CD4-positive, alpha-beta T cell treated with Interferon alpha-2 for 1 hour (primary cell): Measurements from ENCODE around the gene BOK.
"Not testable (repeated sequence)": the region's sequence is repeated elsewhere in the genome, so short reads cannot be mapped to it uniquely, and the experiment has no call there.

Source experiments
- DNase-seq, 2 donors: peaks; one replicate each; pipeline ENCODE4 v3.0.0-alpha.2; 2020 to 2022

The BOK gene

DNA sequence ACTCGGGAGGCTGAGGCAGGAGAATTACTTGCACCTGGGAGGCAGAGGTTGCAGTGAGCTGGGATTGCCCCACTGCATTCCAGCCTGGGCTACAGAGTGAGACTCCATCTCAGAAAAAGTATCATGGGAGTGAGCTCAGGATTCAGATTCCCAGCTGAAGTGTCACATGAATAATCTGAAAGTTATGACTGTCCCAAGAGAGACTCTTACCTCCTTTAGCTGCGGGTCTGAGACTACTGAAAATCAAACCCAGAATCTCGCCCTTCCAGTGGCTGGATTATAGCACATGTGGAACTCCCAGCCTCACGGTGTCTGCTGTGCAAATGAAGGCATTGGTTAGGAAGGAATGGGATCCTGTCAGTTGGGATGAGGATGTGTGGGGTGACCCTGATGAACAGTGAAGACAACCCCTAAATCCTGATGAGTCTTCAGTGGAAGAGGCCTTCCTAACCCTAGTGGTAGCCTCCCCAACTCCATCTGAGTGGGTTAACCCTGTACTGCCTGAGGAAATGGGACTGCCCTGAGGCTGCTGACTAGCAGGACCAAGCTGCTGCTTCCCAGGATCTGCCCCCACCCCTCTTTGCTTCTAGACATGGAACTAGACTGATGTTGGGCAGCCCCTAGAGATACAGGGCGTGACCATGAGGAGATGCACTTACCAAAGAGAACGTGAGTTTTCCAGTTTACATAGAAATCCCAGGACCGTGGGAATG, 16.5 kb downstream of the BOK start:
- DNase-seq: no peak

DNA sequence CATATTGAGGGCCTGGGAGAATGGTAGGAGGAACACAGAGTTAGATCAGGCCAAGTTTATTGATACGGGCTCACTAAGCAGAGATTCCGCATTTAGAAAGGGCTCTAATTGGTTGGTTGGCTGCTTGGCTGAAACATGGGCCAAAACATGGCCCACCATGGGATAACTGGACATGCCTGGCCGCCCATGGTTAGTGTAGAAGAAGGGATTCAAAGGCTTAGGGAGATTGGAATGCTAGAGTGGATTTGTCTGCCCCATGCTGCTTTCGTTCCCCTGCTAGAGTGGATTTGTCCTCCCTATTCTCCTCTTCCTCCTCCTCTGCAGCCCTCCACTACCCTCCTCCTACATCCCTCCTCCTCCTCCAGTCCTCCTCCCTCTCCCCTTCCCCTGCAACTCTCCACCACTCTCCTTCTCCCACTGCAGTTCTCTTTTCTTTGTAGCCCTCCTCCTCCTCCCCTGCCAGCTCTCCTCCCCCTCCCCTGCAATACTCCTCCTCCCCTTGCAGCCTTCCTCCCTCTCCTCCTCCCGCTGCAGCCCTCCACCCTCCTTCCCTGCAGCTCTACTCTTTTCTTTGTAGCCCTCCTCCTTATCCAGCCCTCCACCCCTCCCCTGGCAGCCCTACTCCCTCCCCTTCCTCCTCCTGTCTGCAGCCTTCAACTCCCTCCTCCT, 17.2 kb downstream of the BOK start:
- DNase-seq: no peak

DNA sequence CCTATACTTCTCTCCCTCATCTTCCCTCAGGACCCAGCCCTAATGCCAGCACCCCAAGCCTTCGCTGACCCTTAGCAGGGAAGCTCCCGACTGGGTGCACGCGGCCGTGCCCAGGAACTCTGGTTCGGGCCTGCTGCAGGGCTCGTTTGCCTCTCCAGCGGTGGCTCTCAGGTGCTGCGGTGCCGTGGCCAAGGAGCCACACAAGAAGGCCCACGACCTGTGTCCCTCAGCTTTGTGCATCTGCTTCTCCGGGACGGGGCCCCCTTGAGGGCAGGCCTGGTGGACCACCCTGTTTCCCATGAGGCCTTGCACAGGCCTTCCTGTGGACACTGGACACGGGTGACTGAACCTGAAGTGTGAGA, 17.7 kb downstream of the BOK start:
- DNase-seq: no peak

DNA sequence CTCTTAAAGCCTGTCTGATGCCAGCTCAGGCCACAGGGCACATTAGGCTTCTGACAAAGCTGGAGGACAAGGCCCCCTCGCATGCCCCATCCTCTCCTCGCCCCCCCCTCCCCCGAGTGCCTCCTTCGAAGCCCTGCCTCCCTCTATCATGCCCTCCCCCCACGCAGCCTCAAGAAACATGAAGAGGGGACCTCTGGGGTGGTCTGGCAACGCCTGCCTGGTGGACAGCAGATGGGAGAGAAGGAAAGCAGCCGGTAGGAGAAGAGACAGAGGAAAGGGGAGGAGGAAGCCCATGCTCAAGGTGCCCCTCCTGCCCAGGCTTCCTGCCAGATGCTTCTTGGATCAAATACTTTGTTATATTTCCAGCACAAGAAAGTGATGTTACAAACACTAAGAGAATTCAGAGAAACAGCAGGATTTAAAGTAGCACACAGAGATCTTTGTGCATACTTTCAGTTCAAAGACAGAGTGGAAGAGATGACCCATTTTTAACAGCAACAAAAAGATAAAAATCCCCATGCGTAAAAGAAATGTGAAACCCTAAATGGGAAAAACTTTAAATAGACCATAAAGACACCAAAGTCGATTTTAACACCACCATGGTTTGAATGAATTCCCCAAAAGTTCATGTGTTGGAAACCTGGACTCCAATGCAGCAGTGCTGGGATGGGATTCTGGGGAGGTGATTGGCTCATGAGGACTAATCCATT, 19.0 kb downstream of the BOK start:
- no peak for DNase-seq

DNA sequence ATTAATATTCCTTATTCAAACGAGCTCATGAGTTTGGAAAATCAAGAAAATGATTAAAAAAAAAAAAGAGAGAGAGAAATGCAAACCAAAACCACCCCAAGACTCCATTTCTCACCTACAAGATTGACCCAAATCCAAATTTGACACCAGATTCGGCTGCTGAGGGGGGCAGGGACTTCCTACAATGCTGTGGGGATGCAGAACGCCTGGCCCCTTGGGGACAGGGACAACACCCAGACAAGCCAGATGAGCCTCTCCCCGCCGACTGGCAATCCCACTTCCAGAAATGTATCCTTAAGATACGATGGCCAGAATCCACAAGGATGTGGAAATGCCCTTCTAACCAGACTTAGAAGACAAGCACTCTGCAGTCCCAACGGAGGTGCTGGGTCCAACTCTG, 20.7 kb downstream of the BOK start:
- DNase-seq: no peak

DNA sequence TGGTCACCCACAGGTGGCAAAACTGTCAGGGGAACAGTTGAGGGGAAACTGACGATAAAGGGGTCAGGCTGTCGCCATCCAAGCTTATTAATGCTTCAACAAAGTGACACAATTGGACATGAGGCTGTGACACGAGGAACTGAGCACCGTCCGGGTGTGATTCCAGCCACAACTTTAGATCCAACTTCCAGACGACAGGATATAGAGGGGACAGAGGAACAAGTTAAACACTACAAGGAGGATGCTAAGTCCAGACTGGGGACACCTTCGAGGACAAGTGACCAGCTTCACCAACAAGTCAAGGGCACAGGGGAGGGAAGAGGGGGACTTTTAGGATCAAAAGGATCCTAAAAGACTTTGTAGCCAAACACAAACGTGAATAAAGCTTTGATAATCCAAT, 23.8 kb downstream of the BOK start:
- DNase-seq: no peak

DNA sequence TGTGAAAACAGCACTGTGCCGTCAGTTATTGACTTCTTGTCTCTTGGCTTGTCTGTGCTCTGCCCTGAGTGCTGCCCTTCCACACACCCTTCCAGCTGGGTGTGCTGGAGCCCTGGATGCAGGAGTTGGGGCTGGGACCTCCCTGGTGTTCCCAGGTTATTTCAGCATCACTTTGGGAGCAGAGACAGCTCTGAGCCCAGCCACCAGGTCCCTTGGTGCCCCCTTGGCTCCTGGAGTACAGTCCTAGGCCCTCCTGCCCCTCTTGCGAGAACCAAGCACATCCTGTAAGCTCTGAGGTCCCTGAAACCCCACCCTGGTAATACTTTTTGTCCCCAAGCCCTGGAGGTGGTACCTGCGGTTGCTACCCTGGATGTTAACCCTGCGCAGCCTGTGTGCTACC, 24.3 kb downstream of the BOK start:
- no peak for DNase-seq

DNA sequence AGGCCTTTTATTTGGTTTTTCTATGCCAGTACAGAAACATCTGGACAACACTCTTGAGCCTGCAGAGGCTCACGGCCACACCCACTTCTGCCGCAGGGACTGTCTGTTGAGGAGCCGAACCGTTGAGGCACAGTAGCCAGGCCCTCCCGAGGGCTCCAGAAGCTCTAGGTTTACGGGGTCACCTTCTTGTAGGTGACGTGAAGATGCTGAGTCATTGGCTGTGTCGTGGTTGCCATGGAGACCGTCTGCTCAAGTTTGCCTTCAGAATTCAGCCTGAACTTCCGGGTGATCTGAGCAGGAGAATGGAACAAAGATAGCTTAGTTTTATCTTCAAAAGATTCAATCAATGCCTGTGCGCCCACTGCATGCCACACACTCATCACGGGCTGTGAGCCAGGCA, 25.9 kb downstream of the BOK start:
- DNase-seq: no peak

DNA sequence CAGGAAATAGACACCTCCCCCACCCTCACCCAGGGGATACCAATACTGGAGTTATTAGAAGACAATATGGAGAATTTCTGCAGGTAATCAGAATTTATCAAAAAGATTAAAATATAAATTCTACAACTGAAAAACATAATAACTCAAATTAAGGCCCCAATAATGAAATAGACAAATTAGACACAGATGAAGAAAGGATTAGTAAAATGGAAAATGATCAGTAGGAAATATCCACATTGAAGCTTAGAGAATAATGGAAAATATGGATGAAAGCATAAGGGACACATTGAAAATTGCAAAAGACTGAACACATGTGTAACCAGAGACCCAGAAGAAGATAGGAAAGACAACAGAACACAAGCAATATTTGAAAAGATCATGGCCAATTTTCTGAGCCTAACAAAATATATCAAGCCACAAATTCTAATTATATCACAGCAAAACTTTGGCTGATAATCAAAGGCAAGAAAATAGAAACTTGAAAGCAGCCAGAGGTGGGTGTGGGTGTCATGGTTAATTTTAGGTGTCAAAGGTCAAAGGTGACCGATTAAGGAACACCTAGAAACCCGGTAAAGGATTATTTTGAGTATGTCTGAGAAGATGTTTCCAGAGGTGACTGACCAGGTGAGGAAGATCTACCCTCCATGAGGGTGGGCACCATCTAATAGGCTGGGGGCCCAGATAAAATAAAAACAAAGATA, 28.2 kb downstream of the BOK start:
- DNase-seq: no peak

DNA sequence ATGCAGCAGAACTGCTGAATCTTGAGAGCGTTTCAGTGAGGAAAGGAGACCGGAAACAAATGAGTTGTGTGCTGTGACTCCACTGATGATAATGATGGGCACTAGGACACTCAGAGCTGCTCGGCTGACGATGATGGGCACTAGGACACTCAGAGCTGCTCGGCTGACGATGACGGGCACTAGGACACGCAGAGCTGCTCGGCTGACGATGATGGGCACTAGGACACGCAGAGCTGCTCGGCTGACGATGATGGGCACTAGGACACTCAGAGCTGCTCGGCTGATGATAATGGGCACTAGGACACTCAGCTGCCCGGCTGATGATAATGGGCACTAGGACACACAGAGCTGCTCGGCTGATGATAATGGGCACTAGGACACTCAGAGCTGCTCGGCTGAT, 31.3 kb downstream of the BOK start:
- DNase-seq: not testable (repeated sequence)

DNA sequence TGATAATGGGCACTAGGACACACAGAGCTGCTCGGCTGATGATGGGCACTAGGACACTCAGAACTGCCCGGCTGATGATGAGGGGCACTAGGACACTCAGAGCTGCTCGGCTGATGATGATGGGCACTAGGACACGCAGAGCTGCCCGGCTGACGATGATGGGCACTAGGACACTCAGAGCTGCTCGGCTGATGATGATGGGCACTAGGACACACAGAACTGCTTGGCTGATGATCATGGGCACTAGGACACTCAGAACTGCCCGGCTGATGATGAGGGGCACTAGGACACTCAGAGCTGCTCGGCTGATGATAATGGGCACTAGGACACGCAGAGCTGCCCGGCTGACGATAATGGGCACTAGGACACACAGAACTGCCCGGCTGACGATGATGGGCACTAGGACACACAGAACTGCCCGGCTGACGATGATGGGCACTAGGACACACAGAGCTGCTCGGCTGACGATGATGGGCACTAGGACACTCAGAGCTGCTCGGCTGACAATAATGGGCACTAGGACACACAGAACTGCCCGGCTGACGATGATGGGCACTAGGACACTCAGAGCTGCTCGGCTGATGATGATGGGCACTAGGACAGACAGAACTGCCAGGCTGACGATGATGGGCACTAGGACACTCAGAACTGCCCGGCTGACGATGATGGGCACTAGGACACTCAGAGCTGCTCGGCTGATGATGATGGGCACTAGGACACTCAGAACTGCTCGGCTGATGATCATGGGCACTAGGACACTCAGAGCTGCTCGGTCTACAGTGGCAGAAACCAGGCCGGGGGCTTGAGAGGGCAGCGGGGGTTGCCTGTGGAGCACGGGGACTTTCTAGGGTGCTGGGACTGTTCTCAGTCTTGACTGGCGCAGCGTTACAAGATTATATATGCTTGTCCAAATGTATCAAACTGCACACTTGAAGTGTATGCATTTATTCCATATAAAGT, 32.2 kb downstream of the BOK start:
- not testable (repeated sequence) for DNase-seq

DNA sequence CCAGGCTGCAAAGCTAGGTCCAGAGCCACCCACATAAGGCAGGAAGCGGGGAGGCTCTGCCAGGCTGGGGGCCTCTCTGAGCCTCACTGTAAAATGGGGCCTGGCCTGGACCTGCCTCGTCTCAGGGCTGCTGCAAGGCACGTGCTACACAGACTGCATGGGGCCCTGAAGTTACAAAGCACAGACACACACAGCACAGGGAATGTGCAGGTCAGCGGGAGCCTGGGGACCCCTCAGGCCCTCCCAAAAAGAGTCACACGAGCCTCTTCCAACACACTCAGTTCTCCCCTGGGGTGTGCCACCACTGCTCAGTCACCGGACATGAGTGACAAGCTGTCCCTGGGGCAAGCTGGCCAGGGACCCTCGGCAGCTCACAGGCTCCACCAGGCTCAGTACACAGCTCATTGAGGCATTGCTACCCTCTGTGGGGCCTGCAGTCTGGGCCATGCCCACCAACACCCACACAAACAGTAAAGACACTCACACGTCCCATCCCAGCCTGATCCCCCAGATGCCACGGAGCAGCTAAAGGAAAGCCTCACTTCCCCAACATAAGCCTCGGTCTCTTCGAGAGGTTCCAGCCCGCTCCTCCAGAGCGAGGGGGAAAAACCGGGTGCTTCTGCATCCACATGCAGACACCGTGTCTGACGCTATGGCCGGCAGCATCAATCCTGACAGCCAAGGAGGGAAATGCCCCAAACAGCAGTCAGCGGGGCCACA, 33.7 kb downstream of the BOK start:
- DNase-seq: no peak

DNA sequence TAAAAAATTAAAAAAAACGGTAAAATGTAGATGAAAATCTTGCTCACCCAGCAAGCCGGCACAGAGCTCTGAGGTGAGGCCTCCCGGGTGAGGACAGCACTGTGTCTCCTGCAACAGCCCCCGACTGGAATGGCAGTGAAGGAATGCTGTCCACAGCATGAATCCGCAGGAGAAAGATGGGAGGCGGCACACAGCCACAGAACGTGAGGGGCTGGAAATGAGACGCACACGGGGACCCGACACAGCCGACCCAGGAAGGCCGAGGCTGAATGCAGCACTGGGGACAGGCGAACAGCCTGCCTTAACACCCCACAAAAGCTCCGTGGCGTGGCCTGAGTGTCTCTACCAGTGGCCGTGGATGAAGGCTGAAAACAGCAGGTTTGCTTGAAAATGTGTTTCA, 34.7 kb downstream of the BOK start:
- no peak for DNase-seq

DNA sequence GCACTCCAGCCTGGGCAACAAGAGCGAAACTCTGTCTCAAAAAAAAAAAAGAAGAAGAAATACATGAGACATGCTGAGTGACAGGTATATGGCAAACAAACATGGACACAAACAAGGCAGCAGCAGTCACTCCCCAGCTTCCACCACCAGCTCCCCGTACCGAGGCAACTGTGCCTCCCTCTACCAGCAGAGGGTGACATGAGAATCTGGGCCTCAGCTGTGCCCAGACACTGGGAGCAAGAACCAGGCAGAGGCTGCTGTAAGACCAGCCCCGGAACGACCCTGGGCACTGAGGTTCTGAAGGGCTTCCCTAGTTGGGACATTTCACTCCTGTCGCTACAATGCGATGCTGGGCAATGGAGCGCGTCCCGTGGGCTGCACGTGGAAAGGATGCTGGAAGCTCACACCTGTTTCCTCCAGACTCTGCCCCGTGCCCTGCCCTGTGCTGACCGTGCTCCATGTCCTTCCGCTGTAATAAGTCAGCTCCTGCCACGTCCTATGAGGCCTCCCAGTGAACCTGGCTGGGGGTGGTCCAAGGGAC, 37.1 kb downstream of the BOK start:
- no peak for DNase-seq

DNA sequence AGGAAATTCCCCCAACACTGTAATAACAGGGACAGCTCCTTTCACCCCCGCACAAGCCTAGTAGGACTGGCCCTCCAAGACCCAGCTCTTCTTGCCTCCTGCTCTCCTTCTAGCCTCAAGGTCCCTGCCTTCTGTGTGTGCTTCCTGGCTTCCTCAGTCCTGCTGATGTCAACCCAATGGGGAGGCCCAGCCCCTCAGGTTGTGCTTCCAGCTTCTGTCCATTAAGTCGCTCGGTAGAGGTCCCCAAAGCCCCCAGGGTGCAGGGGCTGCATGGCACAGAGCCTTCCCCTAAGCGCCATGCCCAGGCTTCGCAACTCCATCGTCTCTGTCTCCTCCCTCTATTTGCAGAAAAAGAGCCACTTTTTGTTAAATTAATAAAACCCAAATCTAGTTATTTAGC, 39.0 kb downstream of the BOK start:
- no peak for DNase-seq

DNA sequence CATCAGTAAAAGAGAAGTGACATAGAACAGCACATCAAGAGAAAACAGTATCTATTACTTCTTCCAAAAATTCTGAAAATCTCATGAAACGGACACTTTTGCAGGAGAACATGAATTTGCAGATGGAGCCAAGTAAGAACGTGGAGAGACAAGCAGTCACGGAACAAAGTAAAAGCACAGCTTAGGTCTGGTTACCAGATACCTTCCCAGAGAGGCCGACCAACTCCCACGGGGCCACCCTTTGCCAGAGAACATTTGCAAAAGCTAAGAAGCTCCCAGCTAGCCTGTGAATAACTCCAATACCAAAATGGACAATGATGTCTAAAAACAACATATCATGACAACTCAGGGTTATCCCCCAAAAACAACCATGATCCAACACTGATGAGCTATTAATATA, 39.5 kb downstream of the BOK start:
- DNase-seq: no peak

DNA sequence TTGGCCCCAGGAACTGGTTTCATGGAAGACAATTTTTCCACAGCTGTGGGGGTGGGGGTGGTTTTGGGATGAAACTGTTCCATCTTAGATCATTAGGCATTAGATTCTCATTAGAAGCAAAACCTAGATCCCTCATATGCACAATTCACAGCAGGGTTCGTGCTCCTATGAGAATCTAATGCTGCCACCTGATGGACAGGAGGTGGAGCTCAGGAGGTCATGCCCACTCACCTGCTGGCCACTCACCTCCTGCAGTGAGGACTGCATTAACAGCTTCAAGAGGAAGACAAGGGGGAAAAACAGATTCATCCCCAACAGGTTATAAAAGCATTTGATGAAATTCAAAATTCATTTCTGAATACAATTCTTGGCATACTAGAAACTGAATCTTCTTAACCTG, 39.9 kb downstream of the BOK start:
- DNase-seq: peak in 1 of 2 donors; percentile 21

DNA sequence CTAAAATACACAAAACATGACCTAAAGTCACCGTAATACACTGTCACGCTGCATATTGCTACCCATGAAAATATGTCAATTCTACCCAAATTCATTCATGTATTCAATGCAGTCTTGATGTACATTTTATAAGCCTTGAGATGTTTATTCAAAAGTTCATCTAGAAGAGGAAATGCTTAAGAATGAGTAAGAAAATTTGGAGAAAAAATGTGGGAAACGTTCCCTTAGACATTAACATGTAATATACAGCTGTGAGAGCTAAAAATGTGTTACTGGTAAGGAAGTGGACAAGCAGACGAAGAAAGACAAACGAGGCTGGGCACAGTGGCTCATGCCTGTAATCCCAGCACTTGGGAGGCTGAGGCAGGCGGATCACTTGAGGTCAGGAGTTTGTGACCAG, 41.1 kb downstream of the BOK start:
- DNase-seq: no peak

DNA sequence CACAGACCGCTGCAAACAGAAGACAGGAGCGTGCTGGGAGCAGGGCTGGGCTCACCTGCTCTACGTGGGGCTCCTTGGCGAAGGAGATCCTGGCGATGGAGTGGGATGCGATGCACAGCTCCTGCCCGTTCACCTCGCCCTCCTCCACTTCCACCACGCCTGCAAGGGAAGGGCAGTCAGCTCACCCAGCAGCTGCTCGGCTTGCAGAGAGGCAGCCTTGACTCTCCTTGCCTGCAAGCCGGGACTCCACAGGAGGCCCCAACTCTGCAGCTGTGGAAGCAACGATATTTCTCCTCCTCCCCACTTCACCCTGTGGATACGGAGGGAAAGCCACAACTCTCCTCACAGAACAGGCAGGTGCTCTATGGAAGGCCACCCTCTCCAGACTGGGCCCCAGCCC, 43.3 kb downstream of the BOK start:
- no peak for DNase-seq

DNA sequence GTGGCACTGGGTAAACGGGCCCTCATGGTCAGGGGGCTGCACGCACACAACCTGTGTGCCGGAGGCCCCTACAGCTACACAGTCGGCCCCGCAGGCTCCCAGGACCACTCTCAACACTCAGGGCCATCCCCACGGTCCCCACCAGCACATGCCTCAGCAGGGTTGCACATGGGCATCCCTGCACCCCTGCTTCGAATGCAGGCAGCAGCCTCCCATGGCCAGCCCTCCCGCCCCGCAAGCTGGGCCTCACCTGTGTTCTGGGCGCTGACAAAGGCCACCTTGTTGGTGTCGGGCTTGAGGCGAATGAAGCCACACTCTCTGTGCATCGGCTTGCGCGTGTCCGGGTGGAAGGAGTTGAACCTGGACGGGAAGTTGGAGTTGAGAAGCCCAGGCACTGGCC, 44.2 kb downstream of the BOK start:
- no peak for DNase-seq

DNA sequence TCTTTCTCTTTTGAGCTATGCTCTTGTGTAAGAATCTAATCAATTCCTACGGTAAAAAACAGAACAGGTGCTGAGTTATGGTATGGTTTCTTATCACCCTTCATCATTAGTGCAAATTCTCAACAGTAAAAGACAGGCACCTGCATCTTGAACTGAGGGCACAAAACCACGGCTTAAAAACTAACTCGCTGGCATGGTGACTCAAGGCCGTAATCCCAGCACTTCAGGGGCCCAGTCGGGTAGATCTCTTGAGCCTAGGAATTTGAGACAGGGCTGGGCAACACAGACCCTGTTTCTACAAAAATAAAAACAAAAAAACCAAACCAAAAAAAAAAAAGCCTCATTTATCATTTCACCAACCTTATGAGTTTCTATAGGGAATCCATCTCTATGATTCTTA, 45.1 kb downstream of the BOK start:
- DNase-seq: no peak

DNA sequence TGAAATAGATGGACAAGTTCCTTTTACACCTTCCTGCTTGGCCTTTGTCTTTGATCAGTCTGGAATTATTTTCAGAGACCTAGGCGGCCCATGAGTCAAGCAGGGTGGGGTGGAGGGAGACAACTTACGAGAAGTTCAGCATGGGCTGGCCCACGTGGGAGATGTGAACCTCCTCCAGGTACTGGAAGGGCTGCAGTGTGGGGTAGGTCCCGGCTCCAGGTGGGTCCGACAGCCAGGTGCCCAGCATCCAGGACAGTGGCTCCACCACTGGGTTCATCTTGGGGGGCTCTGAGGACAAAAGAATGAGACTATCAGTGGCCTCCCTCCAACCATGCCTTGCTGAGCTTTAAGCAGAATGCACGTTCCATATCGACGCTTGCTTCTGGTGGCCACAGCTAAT, 47.6 kb downstream of the BOK start:
- DNase-seq: no peak
